Putamen (tissue), 1 donor: ENCODE measurements around the gene XPC.

Source experiments
- DNase-seq: peaks from one replicate; pipeline ENCODE4 v3.0.0-alpha.2; 2016; ENCODE audit warnings: low spot score

XPC gene

DNA sequence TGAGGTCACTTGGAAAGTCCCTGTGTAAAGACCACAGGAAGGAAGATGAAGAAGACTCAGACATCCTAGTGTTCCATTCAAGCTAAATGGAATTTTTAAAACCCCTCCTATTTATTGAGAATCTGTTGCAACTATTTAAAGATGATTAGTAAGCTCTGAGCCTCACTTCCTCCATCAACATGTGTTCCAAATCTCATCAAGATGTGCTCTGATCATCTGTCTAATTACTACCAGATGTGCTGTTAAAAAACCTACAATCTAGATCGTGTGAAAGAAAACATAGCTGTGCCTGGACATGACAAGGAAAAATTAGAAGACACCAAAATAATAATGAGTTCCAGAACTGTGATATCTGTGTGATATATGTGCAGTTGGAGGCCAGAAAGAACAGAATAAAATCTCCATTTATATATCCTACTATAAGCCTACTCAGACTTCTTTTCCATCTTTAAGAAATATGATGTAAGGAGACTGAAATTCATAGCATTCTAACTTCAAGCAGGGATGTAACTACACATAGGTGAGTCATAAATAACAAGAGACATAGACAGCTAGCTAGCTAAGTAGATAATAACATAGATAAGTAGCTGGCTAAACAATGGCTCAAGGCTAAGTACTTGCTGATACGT, 7.8 kb downstream of the XPC start:
- no peak for DNase-seq

DNA sequence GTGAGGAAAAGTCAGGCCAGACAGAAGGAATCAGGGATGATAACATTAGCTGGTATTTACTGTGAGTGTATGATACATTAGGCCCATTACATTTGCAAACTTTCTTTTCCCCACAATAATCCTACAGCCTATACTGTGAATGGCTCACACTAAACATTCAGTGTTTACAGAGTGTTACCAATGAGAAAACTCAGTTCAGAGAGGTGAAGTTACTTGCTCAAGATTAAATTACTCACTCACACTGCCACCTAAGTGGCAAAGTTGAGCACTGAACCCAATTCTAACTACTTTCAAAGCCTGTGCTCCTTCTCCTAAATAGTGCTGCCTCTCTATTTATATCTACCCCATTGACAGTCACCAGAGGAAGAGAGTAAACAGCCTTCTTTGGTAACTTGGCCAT, 8.5 kb downstream of the XPC start:
- DNase-seq: no peak

DNA sequence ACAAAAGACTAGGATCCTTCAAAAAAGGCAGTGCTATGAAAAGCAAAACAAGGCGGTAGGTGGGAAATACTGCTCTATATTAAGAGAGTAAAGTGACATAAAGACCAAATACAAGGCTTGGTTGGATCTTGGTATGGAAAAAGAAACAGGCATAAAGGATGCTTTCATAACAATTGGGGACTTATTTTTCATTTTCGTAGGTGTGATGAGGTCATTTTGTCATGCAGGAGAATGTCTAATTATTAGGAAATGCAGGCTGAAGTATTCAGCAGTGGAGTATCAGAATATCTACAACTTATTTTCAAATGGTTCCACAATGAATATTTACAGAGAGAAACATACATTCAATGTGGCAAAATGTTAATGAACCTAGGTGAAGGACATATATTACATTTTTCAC, 9.0 kb downstream of the XPC start:
- no peak for DNase-seq

DNA sequence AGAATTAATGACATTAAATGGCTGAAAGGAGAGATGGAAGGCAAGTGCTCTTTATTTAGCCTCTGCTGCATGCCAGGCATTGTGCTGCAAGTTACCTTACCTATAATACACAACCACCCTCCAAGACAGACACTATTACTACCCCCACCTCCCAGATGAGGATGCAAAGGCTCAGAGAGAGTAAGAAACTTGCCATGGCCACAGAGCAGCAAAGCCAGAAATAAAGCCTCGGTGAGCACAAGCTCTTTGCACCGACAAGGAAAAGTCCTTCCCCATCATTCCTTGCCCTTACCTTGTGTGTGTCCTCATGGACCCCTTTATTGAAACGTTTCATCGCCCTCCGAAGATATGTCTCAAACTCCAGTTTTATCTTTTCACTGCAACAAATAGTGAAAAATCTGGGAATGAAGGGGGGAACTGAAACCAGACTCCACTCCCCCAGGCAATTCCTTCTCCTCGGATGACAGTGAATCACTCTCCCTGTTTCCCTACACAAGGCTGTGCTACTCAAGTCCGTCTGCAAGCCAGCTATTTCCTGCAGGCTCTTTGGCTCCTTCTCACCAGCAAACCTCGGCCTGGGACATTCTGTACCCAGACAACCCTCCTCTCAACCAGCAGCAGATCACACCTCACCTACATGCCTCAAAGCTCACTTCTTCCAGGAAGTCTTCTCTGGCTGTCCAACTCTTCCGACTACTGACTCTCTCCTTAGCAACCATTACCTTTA, 11.4 kb downstream of the XPC start:
- DNase-seq: no peak

DNA sequence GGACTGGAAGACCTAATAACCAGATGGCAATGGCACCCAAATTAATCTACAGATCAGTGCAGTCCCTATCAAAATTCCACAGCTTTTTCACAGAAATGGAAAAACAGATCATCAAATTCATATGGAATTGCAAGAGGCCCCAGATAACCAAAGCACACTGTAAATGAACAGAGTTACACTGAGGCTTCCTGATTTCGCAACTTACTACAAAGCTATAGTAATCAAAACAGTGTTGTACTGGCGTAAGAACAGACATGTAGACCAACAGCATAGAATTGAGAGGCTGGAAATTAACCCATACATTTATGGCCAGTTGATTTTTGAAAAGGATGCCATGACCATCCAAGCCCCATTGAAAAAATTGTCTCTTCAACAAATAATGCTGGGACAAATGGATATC, 16.2 kb downstream of the XPC start:
- DNase-seq: no peak

DNA sequence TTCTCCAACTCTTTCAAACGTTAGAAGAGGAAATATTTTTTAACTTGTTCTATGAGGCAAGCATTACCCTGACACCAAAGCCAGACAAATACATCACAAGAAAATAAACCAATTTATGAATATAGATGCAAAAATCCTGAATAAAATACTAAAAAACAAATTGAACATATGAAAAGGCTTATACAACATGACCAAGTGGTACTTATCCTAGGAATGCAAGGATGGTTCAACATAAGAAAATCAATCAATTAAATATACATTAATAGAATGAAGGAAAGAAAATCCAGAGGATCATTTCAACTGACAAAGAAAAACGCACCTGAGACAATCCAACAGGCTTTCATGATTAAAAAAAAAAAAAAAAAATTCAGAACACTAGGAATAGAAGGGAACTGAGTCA, 17.1 kb downstream of the XPC start:
- no peak for DNase-seq

DNA sequence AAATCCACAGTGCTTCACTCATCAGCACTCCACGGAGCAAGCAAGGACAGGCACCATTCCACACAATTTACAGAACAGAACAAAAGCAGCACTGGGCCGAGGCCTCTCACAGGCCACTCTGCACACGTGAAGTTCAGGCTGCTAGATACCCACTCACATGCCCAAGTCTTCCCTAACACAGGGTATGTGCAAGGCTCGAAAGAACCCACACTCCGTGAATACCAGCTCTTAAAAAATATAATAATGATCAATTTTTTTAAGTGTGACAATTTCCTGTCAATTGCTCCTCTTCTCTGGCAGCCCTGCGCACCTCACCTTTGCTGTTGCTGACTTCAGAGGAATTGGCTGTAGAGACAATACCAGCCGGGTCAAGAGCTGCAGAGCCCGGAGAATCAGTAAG, 19.0 kb downstream of the XPC start:
- no peak for DNase-seq

DNA sequence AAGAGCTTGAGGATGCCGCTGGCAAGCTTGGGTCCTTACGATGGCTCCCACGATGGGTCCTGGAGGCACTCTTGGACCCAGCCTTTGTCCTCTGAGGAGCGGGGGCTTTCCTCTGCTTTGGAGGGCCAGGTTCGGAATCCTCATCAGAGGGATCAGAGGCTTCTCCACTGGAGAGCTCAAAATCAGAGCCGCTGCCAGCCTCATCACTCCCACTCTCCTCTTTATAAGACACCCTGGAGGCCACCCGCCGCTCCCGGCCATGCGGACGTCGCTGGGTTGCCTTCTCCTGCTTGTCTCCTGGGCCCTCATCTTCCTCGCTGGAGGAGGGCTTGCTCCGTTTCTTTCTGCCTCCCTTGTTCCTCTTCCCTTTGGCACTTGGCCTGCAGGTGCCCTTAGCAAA, 20.0 kb downstream of the XPC start:
- no peak for DNase-seq

DNA sequence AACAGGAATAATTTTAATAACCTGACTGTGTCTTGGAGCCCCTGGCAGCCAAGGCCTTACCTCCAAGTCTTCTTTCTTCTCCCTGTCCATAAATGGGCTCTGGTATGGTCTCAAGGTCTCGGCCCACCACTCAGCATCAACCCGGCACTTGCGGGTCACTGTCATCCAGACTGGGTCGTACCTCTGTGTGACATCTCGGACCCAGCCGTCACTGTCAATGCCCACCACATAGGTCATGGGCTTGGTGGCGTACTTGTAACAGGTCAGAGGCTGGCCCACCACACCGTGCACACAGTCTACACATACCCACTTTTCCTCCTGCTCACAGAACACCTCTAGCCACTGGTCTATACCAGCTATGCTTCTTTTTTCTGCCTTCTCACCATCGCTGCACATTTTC, 20.4 kb downstream of the XPC start:
- no peak for DNase-seq

DNA sequence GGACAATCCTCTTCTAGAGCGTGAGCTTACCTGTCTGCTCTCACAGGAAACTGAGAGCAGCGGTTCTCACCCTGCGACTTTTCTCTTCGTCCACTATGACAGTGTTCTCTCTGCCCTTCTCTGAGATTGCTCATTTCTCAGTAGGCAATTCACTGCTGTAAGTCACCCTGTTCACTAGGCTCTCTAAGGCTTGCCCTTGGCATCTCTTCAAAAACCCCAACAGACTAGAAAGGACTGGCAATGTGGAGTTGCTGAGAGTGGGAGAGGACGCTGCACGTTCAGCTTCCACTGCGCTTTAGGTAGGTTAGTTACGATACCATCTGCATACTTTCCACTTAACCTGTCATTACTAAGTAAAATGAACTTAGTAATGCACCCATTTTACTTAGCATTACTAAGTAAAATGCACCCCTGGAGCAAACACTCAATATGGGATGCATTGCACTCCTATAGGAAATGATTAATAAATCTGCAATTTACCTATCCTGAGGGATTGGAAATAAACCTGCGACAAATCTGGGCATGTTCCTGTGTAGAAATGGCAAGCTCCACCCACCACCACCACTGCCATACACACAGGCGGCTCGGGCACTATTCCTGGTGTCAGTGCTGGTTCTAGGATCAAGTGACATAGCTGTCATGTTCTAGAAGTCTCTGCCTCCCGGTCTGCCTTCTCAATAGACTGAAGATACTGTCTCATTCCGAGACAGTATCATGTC, 21.4 kb downstream of the XPC start:
- DNase-seq: no peak

DNA sequence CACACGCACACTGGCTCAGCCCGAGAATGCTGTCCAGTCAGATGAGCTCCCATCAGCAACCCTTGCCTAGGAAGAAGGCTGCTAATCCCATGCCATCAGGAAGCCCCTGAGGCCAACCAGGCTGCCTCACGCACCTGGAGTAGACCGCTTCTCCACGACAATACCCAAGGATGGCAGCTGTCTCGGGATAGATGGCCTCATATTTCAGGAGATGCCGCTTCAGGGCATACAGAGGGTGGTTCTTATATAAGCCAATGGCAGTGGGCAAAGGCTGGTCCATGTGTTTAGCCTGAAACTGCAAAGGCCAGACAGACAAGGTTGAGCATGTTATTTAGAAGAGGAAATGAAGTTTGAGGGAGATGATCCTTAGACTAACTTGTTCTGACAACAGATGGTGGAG, 22.2 kb downstream of the XPC start:
- DNase-seq: no peak

DNA sequence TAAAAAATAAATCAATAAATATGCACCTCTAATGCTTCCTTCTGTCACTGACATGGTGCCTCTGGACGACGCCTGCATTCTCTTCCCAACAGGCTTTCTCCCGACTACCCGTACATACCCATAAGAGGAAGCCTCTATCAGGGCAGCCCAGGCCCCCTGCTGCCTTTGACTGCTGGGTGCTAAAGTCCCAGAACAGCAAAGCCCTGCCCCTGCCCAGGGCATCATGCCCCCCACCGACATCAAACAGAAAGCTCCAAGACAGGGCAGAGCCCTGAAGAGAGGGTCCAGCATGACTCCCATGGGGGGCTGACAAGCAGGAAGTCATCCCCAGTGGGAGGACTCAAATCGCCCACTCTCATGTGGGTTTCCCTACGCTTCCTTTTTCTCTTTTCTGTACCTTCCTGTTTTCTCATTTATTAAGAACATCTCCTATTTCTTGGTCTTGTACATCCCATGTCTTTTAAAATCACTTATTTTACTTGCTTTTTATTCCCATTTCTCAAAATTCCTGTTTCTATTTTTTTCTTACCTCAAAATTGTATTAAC, 23.4 kb downstream of the XPC start:
- DNase-seq: no peak

DNA sequence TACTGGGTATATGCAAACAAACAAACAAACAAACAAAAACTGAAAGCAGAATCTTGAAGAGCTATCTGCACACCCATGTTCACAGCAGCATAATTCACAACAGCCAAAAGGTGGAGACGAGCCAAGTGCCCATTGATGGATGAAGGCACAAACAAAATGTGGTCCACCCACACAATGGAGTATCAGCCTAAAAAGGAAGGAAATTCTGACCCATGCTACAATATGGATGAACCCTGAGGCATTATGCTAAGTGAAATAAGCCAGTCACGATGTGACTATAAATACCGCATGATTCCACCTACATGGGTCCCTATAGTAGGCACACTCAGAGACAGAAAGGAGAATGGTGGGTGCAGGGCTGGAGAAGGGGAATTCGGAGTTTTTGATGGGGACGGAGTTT, 24.1 kb downstream of the XPC start:
- DNase-seq: no peak

DNA sequence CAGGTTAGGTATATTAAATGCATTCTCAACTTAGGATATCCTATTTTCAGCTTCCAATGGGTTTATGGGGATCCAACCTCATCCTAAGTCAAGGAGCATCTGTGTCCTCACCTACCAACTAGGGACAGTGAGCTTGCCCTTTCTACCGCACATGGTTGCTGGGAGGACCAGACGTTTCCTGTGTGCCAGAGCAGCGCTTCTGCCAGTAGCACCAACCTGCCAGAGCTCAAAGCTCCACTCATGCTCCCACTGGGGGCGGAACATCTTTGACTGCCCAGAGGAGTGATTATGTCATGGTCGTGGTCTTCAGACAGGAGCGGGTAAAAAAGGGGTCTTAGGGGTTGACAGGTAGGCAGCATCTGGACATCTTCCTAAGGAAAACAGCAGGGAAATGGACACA, 24.7 kb downstream of the XPC start:
- no peak for DNase-seq

DNA sequence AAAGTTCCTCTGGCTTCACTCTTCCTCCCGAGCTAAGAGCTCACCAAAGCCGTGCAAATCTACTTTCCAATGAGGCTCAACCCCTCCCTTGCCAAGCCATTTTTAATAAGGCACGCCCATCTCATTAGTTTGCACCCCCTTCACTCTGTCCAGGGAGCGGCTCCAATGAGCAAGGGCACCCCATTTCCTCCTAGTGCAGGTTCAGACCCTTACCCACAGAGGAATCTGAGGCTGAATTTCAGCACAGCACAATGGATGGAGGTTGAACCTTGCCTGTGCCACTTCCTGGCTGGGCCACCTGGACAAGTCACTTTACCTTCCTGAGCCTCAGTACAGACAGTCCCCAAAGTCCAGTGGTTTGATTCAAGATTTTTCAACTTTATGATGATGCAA, 25.4 kb downstream of the XPC start:
- no peak for DNase-seq

DNA sequence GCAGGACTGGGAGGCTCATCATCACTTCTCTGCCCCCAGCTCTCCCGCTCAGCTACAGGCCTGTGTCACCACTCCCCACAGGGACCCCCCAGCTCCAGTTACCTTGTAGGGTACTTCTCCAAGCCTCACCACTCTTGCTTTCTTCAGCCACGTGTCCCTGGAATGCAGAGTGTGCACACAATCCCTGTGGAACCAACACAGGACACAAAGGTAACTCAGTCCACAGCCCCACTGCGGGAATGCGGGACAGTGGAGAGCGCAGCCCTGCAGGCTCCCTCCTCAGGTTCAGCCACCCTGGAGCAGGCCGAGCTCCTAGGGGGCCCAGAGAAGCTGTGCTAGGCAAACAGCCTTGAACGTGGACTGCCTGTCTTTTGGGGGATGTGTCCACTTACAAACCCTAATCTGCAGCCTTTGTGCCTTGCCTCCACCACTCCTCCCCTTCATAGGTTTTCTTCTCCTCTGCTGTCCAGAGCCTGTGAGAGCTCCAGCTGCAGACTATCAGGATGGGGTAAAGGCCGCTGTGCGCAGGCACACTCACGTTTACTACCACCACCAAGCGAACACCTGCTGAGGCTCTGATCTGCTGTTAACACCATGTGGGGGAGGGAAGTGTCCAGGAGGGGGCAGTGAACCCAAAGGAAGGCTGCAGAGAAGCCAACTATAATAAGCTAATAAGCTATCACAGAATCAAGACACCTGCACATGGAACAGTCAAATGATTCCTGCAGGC, 26.0 kb downstream of the XPC start:
- DNase-seq: no peak

DNA sequence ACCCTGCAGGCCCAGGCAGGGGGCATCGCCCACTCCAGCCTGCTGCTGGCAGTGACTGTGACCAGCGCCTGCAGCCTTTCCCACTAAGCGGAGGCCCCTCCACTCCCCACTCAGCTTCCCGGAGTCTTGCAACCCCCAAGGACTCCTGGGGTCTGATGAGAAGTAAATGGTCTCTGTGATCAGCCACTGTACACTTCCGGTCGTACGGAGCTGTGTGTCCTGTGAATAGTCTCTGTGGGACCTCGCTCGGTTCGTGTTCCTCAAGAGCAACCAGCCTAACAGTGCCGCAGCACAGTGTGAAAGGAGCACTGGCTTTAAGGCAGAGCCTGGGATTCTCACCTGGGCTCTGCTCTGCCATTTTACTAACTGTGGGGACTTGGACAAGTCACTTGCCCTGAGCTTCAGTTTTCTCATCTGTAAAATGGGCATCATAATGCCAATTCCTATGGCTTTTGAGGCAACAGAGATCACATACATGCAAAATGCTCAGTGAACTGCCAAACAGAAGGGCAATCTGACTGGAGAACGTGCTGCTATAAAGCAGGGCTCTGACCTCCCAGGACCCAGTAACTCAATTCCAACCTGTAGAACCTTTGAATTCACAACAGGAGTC, 26.8 kb downstream of the XPC start:
- no peak for DNase-seq

DNA sequence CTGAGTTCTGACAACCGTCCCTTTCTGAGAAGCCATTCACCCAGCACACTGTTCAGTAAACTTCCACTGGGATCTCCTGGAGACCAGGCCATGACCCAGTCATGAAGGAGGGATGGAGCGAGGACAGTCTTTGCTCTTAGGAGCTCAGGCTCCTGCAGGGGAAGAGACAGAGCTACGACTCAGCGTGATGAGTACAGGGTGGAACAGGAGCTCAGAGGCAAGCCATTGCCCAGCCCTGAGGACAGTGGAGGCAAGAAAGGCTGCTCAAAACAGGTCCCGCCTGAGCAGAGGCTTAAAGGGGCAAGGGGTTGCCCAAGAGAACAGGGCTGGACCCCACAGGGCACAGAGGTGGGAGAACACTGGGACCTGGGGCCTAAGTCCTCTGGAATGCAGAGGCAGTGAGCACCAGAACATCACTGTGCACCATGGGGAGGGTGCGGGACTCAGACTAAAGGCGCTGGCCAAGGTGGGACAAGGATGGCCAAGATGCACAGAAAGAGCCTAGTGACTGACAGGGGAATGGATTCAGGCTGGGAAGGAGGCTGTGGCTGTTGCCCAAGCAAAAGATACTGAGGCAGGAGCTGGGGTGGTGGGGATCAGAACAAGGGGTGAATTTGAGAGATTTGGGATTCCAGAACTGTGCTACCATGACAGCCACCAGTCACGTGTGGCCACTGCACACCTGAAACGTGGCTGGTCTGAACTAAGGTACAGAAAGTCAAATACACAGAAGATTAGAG, 27.7 kb downstream of the XPC start:
- DNase-seq: no peak

DNA sequence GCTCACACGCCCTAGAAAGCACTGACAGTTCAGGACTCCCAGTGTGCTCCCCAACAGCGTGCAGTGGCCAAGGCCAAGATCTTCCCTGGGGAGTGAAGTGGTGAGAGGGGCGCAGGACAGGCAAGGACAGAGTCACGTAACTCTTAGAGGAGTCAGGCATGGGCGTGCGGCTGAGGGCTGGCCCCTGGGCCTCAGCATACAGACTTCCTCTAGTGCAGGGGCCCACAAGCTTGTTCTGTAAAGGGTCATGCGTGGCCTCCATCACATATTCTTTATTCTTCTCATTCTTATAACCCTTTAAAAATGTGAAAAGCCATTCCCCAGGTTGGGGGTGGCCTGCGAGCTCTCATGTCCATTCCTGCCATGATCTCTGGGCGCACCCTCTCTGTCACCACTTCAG, 28.3 kb downstream of the XPC start:
- no peak for DNase-seq

DNA sequence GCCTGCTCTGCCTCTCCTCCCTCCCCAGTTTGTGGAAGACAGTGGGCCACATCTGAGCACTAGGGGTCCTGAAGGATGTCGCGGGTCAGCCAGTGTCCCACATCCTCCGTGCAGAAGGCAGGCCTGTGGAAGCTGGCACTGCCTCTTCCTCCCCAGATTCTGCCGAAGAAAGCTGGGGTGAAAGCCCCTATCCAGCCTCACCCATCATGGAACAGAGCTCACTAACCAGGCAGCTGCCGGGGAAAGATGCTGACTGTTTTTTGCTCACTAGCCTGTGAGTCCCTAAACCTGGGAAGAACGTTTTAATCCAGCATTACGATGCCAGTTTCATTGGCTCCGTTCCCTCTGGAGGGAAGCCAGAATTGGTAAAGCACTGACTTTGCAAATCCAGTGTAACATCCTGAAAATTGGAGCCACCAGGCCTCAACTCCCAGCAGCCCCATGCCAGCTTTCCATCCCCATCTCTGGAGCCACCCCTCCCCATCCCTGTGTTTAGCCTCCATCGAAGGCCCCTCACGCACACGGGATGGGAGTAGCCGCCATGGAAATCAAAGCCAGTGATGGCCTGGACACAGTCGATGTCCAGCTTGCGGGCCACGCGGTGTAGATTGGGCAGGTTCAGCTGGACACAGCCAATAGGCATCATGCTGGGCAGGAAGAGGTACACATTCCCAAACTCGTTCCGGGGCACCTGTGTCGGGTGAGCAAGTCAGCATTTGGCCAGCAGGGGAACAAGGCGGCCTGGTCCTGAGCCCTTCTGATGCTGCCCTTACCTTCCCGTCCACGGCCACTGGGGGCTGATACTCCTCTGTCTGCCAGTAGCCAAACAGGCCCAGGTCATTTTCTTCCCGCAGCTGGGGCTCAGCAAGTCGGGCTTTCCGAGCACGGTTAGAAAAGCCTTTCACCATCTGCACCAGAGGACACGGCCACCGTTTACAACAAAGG, 30.1 kb downstream of the XPC start:
- DNase-seq: no peak
